OCI-LY7 (cell line): ENCODE results near the gene LTBR. TPM values are rescaled to one million over a fixed set of nuclear protein-coding genes. Genes with fewer than 3 reads are reported as not detected.

Source experiments
- BruUV-seq: library from RNA; stranded (reverse); fragments of 400-500 nt; replicated peaks from 2 replicates; lab custom pipeline; 2021; lab: Mats Ljungman, UMichigan
- CTCF ChIA-PET: fragments of 300-600 bp; sonication (Branson Sonifier 250); formaldehyde crosslinking; loops from one replicate; lab custom pipeline; 2022; ENCODE audit warnings: antibody characterized with exemption; ENCODE audit not compliant: unreplicated experiment; lab: Charles Lee
- POLR2A ChIA-PET: fragments of 300-600 bp; sonication (Branson Sonifier 250); formaldehyde crosslinking; loops from one replicate; lab custom pipeline; 2022; ENCODE audit warnings: antibody characterized with exemption; lab: Charles Lee
- DNase-seq: peaks from one replicate; pipeline ENCODE4 v3.0.0-alpha.2; 2015; ENCODE audit warnings: low spot score
- H2AFZ ChIP-seq: fragments of 200-600 bp; sonication (generic), shearing (Covaris generic); 2 replicates; pipeline ENCODE4 v1.6.1; 2014; ENCODE audit warnings: mild to moderate bottlenecking, antibody characterized with exemption, low read length, moderate library complexity
- H3K27ac ChIP-seq: fragments of 200-600 bp; sonication (generic); 2 replicates; pipeline ENCODE4 v1.5.1; 2014; ENCODE audit warnings: mixed run types, low read depth, mild to moderate bottlenecking, moderate library complexity, low read length, inconsistent platforms; ENCODE audit not compliant: poor library complexity, severe bottlenecking
- H3K36me3 ChIP-seq: fragments of 200-600 bp; sonication (generic); 2 replicates; pipeline ENCODE4 v1.6.1; 2014; ENCODE audit warnings: mild to moderate bottlenecking, antibody characterized with exemption, low read length, moderate library complexity, mixed read lengths; ENCODE audit not compliant: insufficient read depth
- H3K4me1 ChIP-seq: fragments of 200-600 bp; sonication (generic); 2 replicates; pipeline ENCODE4 v1.5.1; 2014; ENCODE audit warnings: mild to moderate bottlenecking, low read length; ENCODE audit not compliant: insufficient read depth, poor library complexity, severe bottlenecking
- H3K4me2 ChIP-seq: fragments of 200-600 bp; sonication (generic); 2 replicates; pipeline ENCODE4 v1.6.1; 2014; ENCODE audit warnings: mild to moderate bottlenecking, low read length
- H3K4me3 ChIP-seq: fragments of 200-600 bp; sonication (generic); 2 replicates; pipeline ENCODE4 v1.5.1; 2014; ENCODE audit warnings: mild to moderate bottlenecking, low read depth, low read length; ENCODE audit not compliant: poor library complexity, severe bottlenecking
- H3K79me2 ChIP-seq: fragments of 200-600 bp; sonication (generic); 2 replicates; pipeline ENCODE4 v1.6.1; 2016; ENCODE audit warnings: low read depth, mild to moderate bottlenecking, low read length, moderate library complexity, mixed read lengths; ENCODE audit not compliant: insufficient read depth
- H3K9me2 ChIP-seq: fragments of 200-600 bp; sonication (generic); 2 replicates; pipeline ENCODE4 v1.6.1; 2016; ENCODE audit warnings: mild to moderate bottlenecking, low read length, mixed read lengths; ENCODE audit not compliant: insufficient read depth
- H3K9me3 ChIP-seq: fragments of 200-600 bp; sonication (generic); 2 replicates; pipeline ENCODE4 v1.6.1; 2014; ENCODE audit warnings: mild to moderate bottlenecking, mixed run types, low read length, mixed read lengths
- H4K20me1 ChIP-seq: fragments of 200-600 bp; sonication (generic); 2 replicates; pipeline ENCODE4 v1.6.1; 2014; ENCODE audit warnings: mild to moderate bottlenecking, antibody characterized with exemption, low read length, moderate library complexity, mixed read lengths; ENCODE audit not compliant: insufficient read depth
- CTCF ChIP-seq: fragments of 200-600 bp; sonication (generic); conservative IDR thresholded peaks from 2 replicates; pipeline ENCODE4 v1.5.1; 2014; ENCODE audit warnings: mild to moderate bottlenecking, antibody characterized with exemption, low read length, moderate library complexity, mixed read lengths
- EZH2phosphoT487 ChIP-seq: fragments of 200-600 bp; sonication (generic); IDR thresholded peaks from 2 replicates; pipeline ENCODE4 v1.6.1; 2018; ENCODE audit warnings: low read depth, borderline replicate concordance, mild to moderate bottlenecking, mixed run types, antibody characterized with exemption, low read length, moderate library complexity, mixed read lengths
- intact Hi-C: fragments of 100-400 bp; cut with micrococcal nuclease; formaldehyde crosslinking; loops from one replicate; pipeline ENCODE4 v1.10.0; 2022; ENCODE audit not compliant: unreplicated experiment
- total RNA-seq, 2 experiments: library from RNA; depleted of rRNA in 1 of 2; stranded (reverse); fragments of >200 nt in 1 of 2; shearing (Covaris generic) in 1 of 2; gene quantifications; 2 replicates each; pipeline ENCODE4 v1.2.3, GENCODE V29; 2014 to 2022

LTBR gene
- total RNA-seq, 2 experiments from 2014 or later, result not detected

GRCh38 chr12:6391013-6391412 is 7.1 kb downstream of the LTBR start:
- H3K4me2 ChIP-seq, result no peak overlapping the region
- H3K79me2 ChIP-seq, result no peaks in the 10 kb centered on the region
- no peaks in the 10 kb centered on the region for H3K4me1 ChIP-seq
- no peaks in the 10 kb centered on the region for H4K20me1 ChIP-seq
- H3K9me2 ChIP-seq, result no peaks in the 10 kb centered on the region
- no peak overlapping the region for H2AFZ ChIP-seq
- TF ChIP-seq CTCF (no peak), EZH2phosphoT487 (no peak)
- no peak for DNase-seq
- no peaks in the 10 kb centered on the region for H3K36me3 ChIP-seq
- POLR2A ChIA-PET, result interaction anchor here (0.6 kb wide), 1 partner anchor 128 kb away, joined by 4 read pairs; no protein-coding TSS in a partner anchor
- H3K27ac ChIP-seq, result no peak overlapping the region
- intact Hi-C loops, result no loop called here
- no TSS peak for BruUV-seq
- no peak overlapping the region for H3K4me3 ChIP-seq
- CTCF ChIA-PET, result no interaction called here
- H3K9me3 ChIP-seq, result no peaks in the 10 kb centered on the region

GRCh38 chr12:6392504-6392903 is 8.5 kb downstream of the LTBR start:
- POLR2A ChIA-PET, result interaction anchor here (0.6 to 1.0 kb wide), 2 partner anchors 12 to 29 kb away, joined by 3 to 4 read pairs; no protein-coding TSS in a partner anchor
- no peaks in the 10 kb centered on the region for H4K20me1 ChIP-seq
- H3K9me3 ChIP-seq, result no peaks in the 10 kb centered on the region
- no peak overlapping the region for H3K4me2 ChIP-seq
- no peak overlapping the region for H3K27ac ChIP-seq
- TF ChIP-seq CTCF, result no peak
- no peak for TF ChIP-seq EZH2phosphoT487
- no peak overlapping the region for H2AFZ ChIP-seq
- no peak overlapping the region for H3K4me3 ChIP-seq
- intact Hi-C loops, result no loop called here
- H3K36me3 ChIP-seq, result no peaks in the 10 kb centered on the region
- H3K4me1 ChIP-seq, result no peaks in the 10 kb centered on the region
- no peaks in the 10 kb centered on the region for H3K79me2 ChIP-seq
- DNase-seq, result no peak
- CTCF ChIA-PET, result no interaction called here
- H3K9me2 ChIP-seq, result no peaks in the 10 kb centered on the region
- no TSS peak for BruUV-seq

GRCh38 chr12:6393109-6393508 is 9.1 kb downstream of the LTBR start:
- ChIA-PET POLR2A (interaction anchor here (0.6 to 1.0 kb wide), 2 partner anchors 12 to 30 kb away, joined by 3 to 4 read pairs; no protein-coding TSS in a partner anchor), CTCF (no interaction called here)
- no peak for DNase-seq
- Histone ChIP-seq H4K20me1 (no peaks in the 10 kb centered on the region), H3K4me2 (no peak overlapping the region), H3K36me3 (no peaks in the 10 kb centered on the region), H2AFZ (no peak overlapping the region), H3K9me3 (no peaks in the 10 kb centered on the region), H3K4me3 (no peak overlapping the region), H3K4me1 (no peaks in the 10 kb centered on the region), H3K79me2 (no peaks in the 10 kb centered on the region), H3K9me2 (no peaks in the 10 kb centered on the region), H3K27ac (no peak overlapping the region)
- BruUV-seq, result no TSS peak
- intact Hi-C loops, result no loop called here
- TF ChIP-seq CTCF, result no peak
- no peak for TF ChIP-seq EZH2phosphoT487
